NCI-H526 treated with DMSO at 0.1 percent for 48 hours (cell line): Measurements from ENCODE around the gene MRPL27.

Experiments used
- DNase-seq: peaks from one replicate; lab custom pipeline; 2025; lab: John Stamatoyannopoulos, UW

MRPL27 gene

GRCh38 chr17:50359998-50360461, 13.0 kb downstream of the MRPL27 start:
- DNase-seq: no peak

GRCh38 chr17:50359005-50359699, 13.8 kb downstream of the MRPL27 start:
- no peak for DNase-seq

GRCh38 chr17:50358177-50358576, 14.8 kb downstream of the MRPL27 start:
- no peak for DNase-seq

- DNase-seq: no peak
Measured at GRCh38 chr17:50356892-50357510, 16.0 kb downstream of the MRPL27 start.

- no peak for DNase-seq
Measured at GRCh38 chr17:50356418-50356817, 16.6 kb downstream of the MRPL27 start.

- no peak for DNase-seq
Measured at GRCh38 chr17:50355701-50356341, 17.2 kb downstream of the MRPL27 start.

GRCh38 chr17:50355336-50355700, 17.7 kb downstream of the MRPL27 start:
- DNase-seq: no peak

GRCh38 chr17:50354776-50355175, 18.2 kb downstream of the MRPL27 start:
- DNase-seq: no peak

- no peak for DNase-seq
Measured at GRCh38 chr17:50354198-50354597, 18.8 kb downstream of the MRPL27 start.

- DNase-seq: no peak
Measured at GRCh38 chr17:50353600-50354195, 19.3 kb downstream of the MRPL27 start.

GRCh38 chr17:50352693-50353599, 20.0 kb downstream of the MRPL27 start:
- no peak for DNase-seq

GRCh38 chr17:50352072-50352692, 20.8 kb downstream of the MRPL27 start:
- no peak for DNase-seq

- no peak for DNase-seq
Measured at GRCh38 chr17:50350733-50351132, 22.3 kb downstream of the MRPL27 start.

- DNase-seq: no peak
Measured at GRCh38 chr17:50349243-50349600, 23.8 kb downstream of the MRPL27 start.

- DNase-seq: no peak
Measured at GRCh38 chr17:50348522-50349242, 24.3 kb downstream of the MRPL27 start.

GRCh38 chr17:50347894-50348291, 25.1 kb downstream of the MRPL27 start:
- DNase-seq: no peak

- no peak for DNase-seq
Measured at GRCh38 chr17:50347117-50347893, 25.7 kb downstream of the MRPL27 start.

GRCh38 chr17:50346313-50347116, 26.5 kb downstream of the MRPL27 start:
- DNase-seq: peak; percentile 12
